GM19397 (cell line): ENCODE measurements around the gene PCDH15.
"Not testable (repeated sequence)": the region's sequence is repeated elsewhere in the genome, so short reads cannot be mapped to it uniquely, and the experiment has no call there.

ENCODE experiments used
- ATAC-seq: cut with Tn5 transposase; IDR thresholded peaks from one replicate; pipeline ENCODE4 v1.9.1; 2021; ENCODE audit warnings: mild to moderate bottlenecking, moderate library complexity; ENCODE audit not compliant: unreplicated experiment

PCDH15 gene

GRCh38 chr10:54010337-54010933, 790.6 kb downstream of the PCDH15 start:
- no peak for ATAC-seq

- no peak for ATAC-seq
These were observed 791.4 kb downstream of the PCDH15 start for GRCh38 chr10:54009672-54010071.

GRCh38 chr10:54002077-54002476, 799.0 kb downstream of the PCDH15 start:
- no peak for ATAC-seq

- ATAC-seq, result no peak
These were observed 803.1 kb downstream of the PCDH15 start for GRCh38 chr10:53997953-53998352.

GRCh38 chr10:53990799-53991238, 810.2 kb downstream of the PCDH15 start:
- ATAC-seq, result no peak

- ATAC-seq, result no peak
These were observed 817.6 kb downstream of the PCDH15 start for GRCh38 chr10:53983431-53983830.

- no peak for ATAC-seq
These were observed 820.8 kb downstream of the PCDH15 start for GRCh38 chr10:53980210-53980609.

- ATAC-seq, result no peak
These were observed 822.7 kb downstream of the PCDH15 start for GRCh38 chr10:53978301-53978700.

- ATAC-seq, result no peak
These were observed 823.8 kb downstream of the PCDH15 start for GRCh38 chr10:53977267-53977666.

- no peak for ATAC-seq
These were observed 843.6 kb downstream of the PCDH15 start for GRCh38 chr10:53957401-53957800.

GRCh38 chr10:53955091-53955490, 845.9 kb downstream of the PCDH15 start:
- ATAC-seq, result no peak

GRCh38 chr10:53952698-53953630, 848.1 kb downstream of the PCDH15 start:
- no peak for ATAC-seq

GRCh38 chr10:53939654-53940053, 861.4 kb downstream of the PCDH15 start:
- no peak for ATAC-seq

- no peak for ATAC-seq
These were observed 870.4 kb downstream of the PCDH15 start for GRCh38 chr10:53930648-53931047.

GRCh38 chr10:53924051-53924700, 876.9 kb downstream of the PCDH15 start:
- not testable (repeated sequence) for ATAC-seq

- no peak for ATAC-seq
These were observed 882.3 kb downstream of the PCDH15 start for GRCh38 chr10:53918755-53919154.

- ATAC-seq, result no peak
These were observed 891.2 kb downstream of the PCDH15 start for GRCh38 chr10:53909791-53910190.

GRCh38 chr10:53904506-53905241, 896.4 kb downstream of the PCDH15 start:
- ATAC-seq, result no peak

GRCh38 chr10:53903756-53904155, 897.3 kb downstream of the PCDH15 start:
- no peak for ATAC-seq

- no peak for ATAC-seq
These were observed 901.4 kb downstream of the PCDH15 start for GRCh38 chr10:53899463-53900160.
